Lung (tissue), 12 donors: ENCODE data around the gene TP53BP2. TPM values are rescaled to one million over a fixed set of nuclear protein-coding genes. Genes with fewer than 3 reads are reported as not detected.

Experiments used
- ATAC-seq: fragments of 200-7000 bp; cut with Tn5 transposase; one replicate; pipeline ENCODE4 v1.9.1; 2020; ENCODE audit warnings: moderate number of reproducible peaks; ENCODE audit not compliant: insufficient read depth, low FRiP score
- DNase-seq, 3 donors: peaks; one replicate each; pipeline ENCODE4 v3.0.0-alpha.2; 2013 to 2017
- H3K27ac ChIP-seq, 2 donors: one replicate each; pipeline ENCODE4 v1.5.1; 2013; ENCODE audit warnings: mild to moderate bottlenecking in 2 of 2, moderate library complexity in 2 of 2, control low read depth in 1 of 2, inconsistent platforms in 1 of 2, low read depth in 1 of 2, low read length in 1 of 2
- H3K27me3 ChIP-seq, 3 donors: one replicate each; pipeline ENCODE4 v1.5.1; 2013; ENCODE audit warnings: low read length in 2 of 3; ENCODE audit not compliant: control insufficient read depth in 3 of 3, insufficient read depth in 3 of 3
- H3K36me3 ChIP-seq, 4 donors: one replicate each; pipeline ENCODE4 v1.5.1; 2013; ENCODE audit warnings: low read length in 4 of 4, mild to moderate bottlenecking in 1 of 4, moderate library complexity in 1 of 4; ENCODE audit not compliant: control insufficient read depth in 4 of 4, insufficient read depth in 4 of 4
- H3K4me1 ChIP-seq, 5 donors: one replicate each; pipeline ENCODE4 v1.5.1; 2013; ENCODE audit warnings: low read length in 5 of 5, mild to moderate bottlenecking in 2 of 5, moderate library complexity in 1 of 5; ENCODE audit not compliant: control insufficient read depth in 5 of 5, insufficient read depth in 5 of 5
- H3K4me3 ChIP-seq: one replicate; pipeline ENCODE4 v1.5.1; 2013; ENCODE audit warnings: mild to moderate bottlenecking, control low read depth, moderate library complexity
- H3K9ac ChIP-seq, 2 donors: one replicate each; pipeline ENCODE4 v1.5.1; 2013; ENCODE audit warnings: low read length in 2 of 2, control low read depth in 1 of 2; ENCODE audit not compliant: insufficient read depth in 1 of 2
- H3K9me3 ChIP-seq, 4 donors: one replicate each; pipeline ENCODE4 v1.5.1; 2013; ENCODE audit warnings: low read length in 3 of 4, mild to moderate bottlenecking in 1 of 4, moderate library complexity in 1 of 4; ENCODE audit not compliant: control insufficient read depth in 4 of 4, insufficient read depth in 3 of 4
- WGBS, 2 donors: extraction: QIAGEN DNeasy Blood & Tissue Kit; methylation state at CpG; one replicate each; pipeline ENCODE4 v1.1.7; 2013; 5-methylcytosine and 5-hydroxymethylcytosine counted together
- polyA plus RNA-seq, 2 donors: library from polyadenylated mRNA; stranded (reverse); fragments of 200-250 nt; gene quantifications; one replicate each; pipeline ENCODE4 v1.2.1, GENCODE V29; 2013
- total RNA-seq, 2 donors: library from RNA; depleted of rRNA in 1 of 2; stranded (reverse); fragments of >200 nt in 1 of 2; gene quantifications; one replicate each; pipeline ENCODE4 v1.2.1, GENCODE V29; 2014 to 2021
- TF ChIP-seq, protein P1 (sequence below): IDR thresholded peaks from 2 replicates; pipeline ENCODE4 v1.5.1; 2012; ENCODE audit warnings: mild to moderate bottlenecking; ENCODE audit errors: control extremely low read depth, extremely low read depth
- donor health status: control.
- donor health status: control.
- donor health status: Bipolar disorder and iron deficiency.
- donor health status: healthy.
- donor health status: DM: yes; HTN: yes; CAD: no.

TP53BP2 gene
- total and polyA plus RNA-seq, 4 donors: 11.5 to 94.2 (median 45.7) TPM

DNA sequence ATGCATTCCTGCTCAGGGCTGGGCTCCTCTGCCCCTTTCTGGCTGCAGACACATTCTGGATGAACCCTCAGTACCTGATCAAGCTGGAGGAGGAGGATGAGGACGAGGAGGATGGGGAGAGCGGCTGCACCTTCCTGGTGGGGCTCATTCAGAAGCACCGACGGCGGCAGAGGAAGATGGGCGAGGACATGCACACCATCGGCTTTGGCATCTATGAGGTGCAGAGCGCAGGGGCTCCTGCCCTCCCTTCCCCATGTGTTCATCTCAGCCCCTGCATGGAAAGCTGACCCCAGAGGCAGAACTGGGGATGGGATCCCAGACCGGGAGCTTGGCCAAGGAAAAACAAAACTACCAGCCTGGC lies 90.3 kb downstream of the TP53BP2 start:
- TF ChIP-seq, protein P1, sequence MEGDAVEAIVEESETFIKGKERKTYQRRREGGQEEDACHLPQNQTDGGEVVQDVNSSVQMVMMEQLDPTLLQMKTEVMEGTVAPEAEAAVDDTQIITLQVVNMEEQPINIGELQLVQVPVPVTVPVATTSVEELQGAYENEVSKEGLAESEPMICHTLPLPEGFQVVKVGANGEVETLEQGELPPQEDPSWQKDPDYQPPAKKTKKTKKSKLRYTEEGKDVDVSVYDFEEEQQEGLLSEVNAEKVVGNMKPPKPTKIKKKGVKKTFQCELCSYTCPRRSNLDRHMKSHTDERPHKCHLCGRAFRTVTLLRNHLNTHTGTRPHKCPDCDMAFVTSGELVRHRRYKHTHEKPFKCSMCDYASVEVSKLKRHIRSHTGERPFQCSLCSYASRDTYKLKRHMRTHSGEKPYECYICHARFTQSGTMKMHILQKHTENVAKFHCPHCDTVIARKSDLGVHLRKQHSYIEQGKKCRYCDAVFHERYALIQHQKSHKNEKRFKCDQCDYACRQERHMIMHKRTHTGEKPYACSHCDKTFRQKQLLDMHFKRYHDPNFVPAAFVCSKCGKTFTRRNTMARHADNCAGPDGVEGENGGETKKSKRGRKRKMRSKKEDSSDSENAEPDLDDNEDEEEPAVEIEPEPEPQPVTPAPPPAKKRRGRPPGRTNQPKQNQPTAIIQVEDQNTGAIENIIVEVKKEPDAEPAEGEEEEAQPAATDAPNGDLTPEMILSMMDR: no peak
- ATAC-seq (no peak), DNase-seq (no peak)
- Histone ChIP-seq H3K27me3 (no peaks in the 10 kb centered on the region), H3K4me1 (peaks cover 0 to 4% (median 0%) of the 10 kb centered on the region in 5 donors), H3K4me3 (no peak overlapping the region), H3K9ac (no peak overlapping the region), H3K36me3 (peaks cover 26 to 78% (median 37%) of the 10 kb centered on the region in 4 donors), H3K9me3 (no peaks in the 10 kb centered on the region), H3K27ac (no peak overlapping the region)
- 92 to 97% methylated on average over 9 of the region's 9 CpGs for WGBS, 2 donors

DNA sequence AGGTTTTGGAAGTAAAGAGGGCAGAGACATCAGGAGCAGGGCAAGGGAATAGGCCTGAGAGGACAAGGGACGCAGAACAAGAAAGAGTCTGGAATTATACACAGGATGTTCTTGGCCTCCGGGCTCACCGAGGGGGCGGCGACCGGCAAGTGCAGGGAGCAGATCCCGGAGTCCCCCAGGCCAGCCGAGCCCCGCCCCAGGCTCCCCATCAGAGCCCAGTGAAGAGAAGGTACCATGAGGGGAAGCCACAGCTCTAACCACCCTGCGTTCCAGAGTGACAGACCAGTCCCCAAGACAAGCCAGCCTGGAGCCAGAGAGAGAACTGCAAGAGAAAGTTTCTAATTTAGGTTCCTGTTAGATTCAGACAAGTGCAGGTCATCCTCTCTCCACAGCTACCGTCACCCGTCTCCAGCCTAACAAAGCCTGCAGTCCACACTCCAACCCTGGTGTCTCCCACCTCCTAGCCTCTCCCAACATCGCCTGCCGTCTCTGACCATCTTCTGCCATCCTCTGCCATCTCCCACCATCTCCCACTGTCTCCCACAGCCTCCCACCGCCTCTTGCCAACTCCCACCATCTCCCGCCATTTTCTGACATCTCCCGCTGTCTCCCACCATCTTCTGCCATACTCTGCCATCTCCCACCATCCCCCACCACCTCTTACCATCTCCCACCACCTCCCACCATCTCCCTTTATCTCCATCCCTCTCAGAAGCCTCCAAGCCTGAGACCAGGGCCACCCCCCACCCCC lies 90.9 kb downstream of the TP53BP2 start:
- no peak for ATAC-seq
- H3K9me3 ChIP-seq: no peaks in the 10 kb centered on the region
- WGBS, 2 donors: 93 to 95% methylated on average over 17 of the region's 17 CpGs

DNA sequence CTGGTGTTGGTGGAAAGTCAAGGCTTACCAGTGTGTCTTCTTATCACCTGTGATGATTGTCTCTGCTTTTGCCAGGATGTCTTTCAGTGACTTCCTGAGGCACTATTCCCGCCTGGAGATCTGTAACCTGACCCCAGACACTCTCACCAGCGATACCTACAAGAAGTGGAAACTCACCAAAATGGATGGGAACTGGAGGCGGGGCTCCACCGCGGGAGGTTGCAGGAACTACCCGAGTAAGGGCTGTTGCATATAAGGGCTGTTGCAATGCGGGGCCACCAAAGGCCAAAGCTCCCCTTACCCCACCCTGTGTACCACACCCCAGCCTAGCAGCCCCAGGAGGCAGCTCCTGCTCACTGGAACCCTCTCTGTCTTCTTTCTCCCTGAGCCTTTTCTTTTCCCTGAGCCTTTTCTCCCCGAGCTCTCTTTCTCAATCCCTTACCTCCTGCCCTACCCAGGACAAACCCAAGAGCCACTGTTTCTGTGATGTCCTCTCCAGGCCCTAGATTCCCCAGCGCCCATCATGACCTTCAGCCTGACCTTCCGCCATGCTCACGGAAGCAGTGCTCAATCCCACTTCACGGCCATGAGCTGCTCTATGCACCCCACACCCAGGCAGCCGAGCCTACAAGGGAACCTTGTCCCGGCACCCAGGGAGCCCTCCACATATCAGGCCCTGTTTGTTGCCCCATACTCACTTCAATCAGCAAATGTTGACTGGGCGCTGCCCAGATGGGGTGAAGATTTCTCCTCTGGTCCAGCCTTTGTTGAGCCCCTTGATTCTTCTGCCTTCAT lies 92.8 kb downstream of the TP53BP2 start:
- 65 to 80% methylated on average over 15 of the region's 15 CpGs for WGBS, 2 donors
- Histone ChIP-seq H3K27ac (no peak overlapping the region), H3K4me1 (peaks cover 0 to 11% (median 5%) of the 10 kb centered on the region in 5 donors), H3K9ac (no peak overlapping the region), H3K9me3 (no peaks in the 10 kb centered on the region), H3K4me3 (no peak overlapping the region), H3K36me3 (peaks cover 21 to 62% (median 30%) of the 10 kb centered on the region in 4 donors), H3K27me3 (no peaks in the 10 kb centered on the region)
- ATAC-seq: no peak
- TF ChIP-seq, protein P1: no peak
- no peak for DNase-seq

More for the DNA sequence above, 90.9 kb downstream of the TP53BP2 start:
- H3K9ac ChIP-seq: no peak overlapping the region
- no peak overlapping the region for H3K27ac ChIP-seq
- TF ChIP-seq, protein P1: no peak
- H3K4me1 ChIP-seq: no peaks in the 10 kb centered on the region
- H3K27me3 ChIP-seq: no peaks in the 10 kb centered on the region
- peaks cover 25 to 74% (median 39%) of the 10 kb centered on the region in 4 donors for H3K36me3 ChIP-seq
- no peak overlapping the region for H3K4me3 ChIP-seq
- DNase-seq: no peak
